ENCODE data around the gene CDH23.

Gene CDH23

GRCh38 chr10:71723311-71723710, 326.6 kb downstream of the CDH23 start:
- WGBS, 2 experiments = 93 to 96% methylated on average over 11 of the region's 11 CpGs
- H3K9me3 ChIP-seq (ENCODE audit: control insufficient read depth, low read length) = no peaks in the 10 kb centered on the region
- no peaks in the 10 kb centered on the region for H3K27me3 ChIP-seq (ENCODE audit: control insufficient read depth, insufficient read depth, low read length, poor library complexity, severe bottlenecking)
- H3K4me3 ChIP-seq (ENCODE audit: insufficient read depth, low read depth, low read length) = no peak overlapping the region
- peaks cover 16% of the 10 kb centered on the region for H3K4me1 ChIP-seq (ENCODE audit: control insufficient read depth, insufficient read depth, low read length)
- no peak overlapping the region for H3K27ac ChIP-seq (ENCODE audit: insufficient read depth, low read depth, low read length, poor library complexity, severe bottlenecking)
- H3K36me3 ChIP-seq (ENCODE audit: control insufficient read depth, insufficient read depth, low read length) = no peaks in the 10 kb centered on the region

GRCh38 chr10:71724539-71724938, 327.8 kb downstream of the CDH23 start:
- H3K4me3 ChIP-seq (ENCODE audit: insufficient read depth, low read depth, low read length) = no peak overlapping the region
- no peak overlapping the region for H3K27ac ChIP-seq (ENCODE audit: insufficient read depth, low read depth, low read length, poor library complexity, severe bottlenecking)
- H3K4me1 ChIP-seq (ENCODE audit: control insufficient read depth, insufficient read depth, low read length) = peaks cover 18% of the 10 kb centered on the region
- no peaks in the 10 kb centered on the region for H3K27me3 ChIP-seq (ENCODE audit: control insufficient read depth, insufficient read depth, low read length, poor library complexity, severe bottlenecking)
- no peaks in the 10 kb centered on the region for H3K9me3 ChIP-seq (ENCODE audit: control insufficient read depth, low read length)
- no peaks in the 10 kb centered on the region for H3K36me3 ChIP-seq (ENCODE audit: control insufficient read depth, insufficient read depth, low read length)
- 94% methylated on average over 6 of the region's 6 CpGs for WGBS, 2 experiments

DNA sequence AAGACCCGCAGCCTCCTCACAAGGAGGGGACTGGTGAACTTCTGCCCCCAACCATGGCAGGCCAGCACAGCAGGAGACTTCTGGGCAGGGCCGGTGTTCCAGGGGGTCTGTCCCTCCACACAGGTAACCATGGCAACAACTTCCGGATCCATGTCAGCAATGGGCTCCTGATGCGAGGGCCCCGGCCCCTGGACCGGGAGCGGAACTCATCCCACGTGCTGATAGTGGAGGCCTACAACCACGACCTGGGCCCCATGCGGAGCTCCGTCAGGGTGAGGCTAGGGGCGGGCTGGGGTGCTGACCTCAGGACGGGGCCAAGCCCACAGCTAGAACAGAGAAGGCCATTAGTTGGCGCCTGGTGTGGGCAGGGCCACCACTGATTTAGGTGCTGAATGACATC, 328.5 kb downstream of the CDH23 start:
- H3K27ac ChIP-seq (ENCODE audit: insufficient read depth, low read depth, low read length, poor library complexity, severe bottlenecking) = no peak overlapping the region
- H3K27me3 ChIP-seq (ENCODE audit: control insufficient read depth, insufficient read depth, low read length, poor library complexity, severe bottlenecking) = no peaks in the 10 kb centered on the region
- WGBS, 2 experiments = 90 to 92% methylated on average over 14 of the region's 14 CpGs
- no peaks in the 10 kb centered on the region for H3K36me3 ChIP-seq (ENCODE audit: control insufficient read depth, insufficient read depth, low read length)
- H3K4me3 ChIP-seq (ENCODE audit: insufficient read depth, low read depth, low read length) = no peak overlapping the region
- peaks cover 11% of the 10 kb centered on the region for H3K4me1 ChIP-seq (ENCODE audit: control insufficient read depth, insufficient read depth, low read length)
- no peaks in the 10 kb centered on the region for H3K9me3 ChIP-seq (ENCODE audit: control insufficient read depth, low read length)

DNA sequence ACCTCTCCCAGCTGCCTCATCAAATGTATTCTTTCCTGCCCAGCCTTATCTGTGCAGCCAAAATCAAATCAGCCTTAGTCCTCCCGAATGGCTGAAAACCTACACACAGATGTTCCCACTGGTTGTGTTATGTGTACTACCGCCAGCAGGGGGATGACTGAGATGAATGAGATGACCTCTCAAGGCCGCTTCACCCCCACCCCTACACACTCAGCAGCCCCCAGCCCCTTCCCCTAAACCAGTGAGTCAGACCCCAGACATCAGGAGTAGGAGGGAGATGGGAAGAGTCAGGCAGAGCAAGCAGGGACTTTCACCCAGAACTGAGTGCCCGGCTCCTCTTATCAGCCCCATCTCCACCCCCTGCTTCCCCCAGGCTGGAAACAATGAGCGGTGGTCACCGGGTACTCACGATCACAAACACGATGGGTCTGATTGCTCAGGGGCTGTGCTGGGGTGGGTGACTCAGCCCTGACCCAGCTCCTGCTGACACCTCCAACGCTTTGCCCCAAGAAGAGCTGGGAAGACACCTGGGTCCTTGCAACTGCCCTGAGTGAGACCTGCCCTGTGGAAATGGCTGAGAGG, 329.4 kb downstream of the CDH23 start:
- H3K9me3 ChIP-seq (ENCODE audit: control insufficient read depth, low read length) = no peaks in the 10 kb centered on the region
- H3K4me3 ChIP-seq (ENCODE audit: insufficient read depth, low read depth, low read length) = no peak overlapping the region
- 59 to 68% methylated on average over 7 to 9 of the region's 9 CpGs for WGBS, 2 experiments
- no peak overlapping the region for H3K27ac ChIP-seq (ENCODE audit: insufficient read depth, low read depth, low read length, poor library complexity, severe bottlenecking)
- no peaks in the 10 kb centered on the region for H3K36me3 ChIP-seq (ENCODE audit: control insufficient read depth, insufficient read depth, low read length)
- H3K27me3 ChIP-seq (ENCODE audit: control insufficient read depth, insufficient read depth, low read length, poor library complexity, severe bottlenecking) = no peaks in the 10 kb centered on the region
- H3K4me1 ChIP-seq (ENCODE audit: control insufficient read depth, insufficient read depth, low read length) = peaks cover 10% of the 10 kb centered on the region

- WGBS, 2 experiments = 92 to 94% methylated on average over 11 of the region's 11 CpGs
- H3K27ac ChIP-seq (ENCODE audit: insufficient read depth, low read depth, low read length, poor library complexity, severe bottlenecking) = no peak overlapping the region
These were observed 329.9 kb downstream of the CDH23 start for GRCh38 chr10:71726580-71727104.

GRCh38 chr10:71727105-71727737, 330.5 kb downstream of the CDH23 start:
- Histone ChIP-seq H3K9me3 (ENCODE audit: control insufficient read depth, low read length) (no peaks in the 10 kb centered on the region), H3K4me3 (ENCODE audit: insufficient read depth, low read depth, low read length) (no peak overlapping the region), H3K4me1 (ENCODE audit: control insufficient read depth, insufficient read depth, low read length) (peaks cover 10% of the 10 kb centered on the region), H3K36me3 (ENCODE audit: control insufficient read depth, insufficient read depth, low read length) (no peaks in the 10 kb centered on the region), H3K27me3 (ENCODE audit: control insufficient read depth, insufficient read depth, low read length, poor library complexity, severe bottlenecking) (no peaks in the 10 kb centered on the region), H3K27ac (ENCODE audit: insufficient read depth, low read depth, low read length, poor library complexity, severe bottlenecking) (no peak overlapping the region)
- WGBS, 2 experiments = 93% methylated on average over 12 of the region's 12 CpGs

More at GRCh38 chr10:71726580-71727104, 329.9 kb downstream of the CDH23 start:
- peaks cover 10% of the 10 kb centered on the region for H3K4me1 ChIP-seq (ENCODE audit: control insufficient read depth, insufficient read depth, low read length)
- no peaks in the 10 kb centered on the region for H3K36me3 ChIP-seq (ENCODE audit: control insufficient read depth, insufficient read depth, low read length)
- no peak overlapping the region for H3K4me3 ChIP-seq (ENCODE audit: insufficient read depth, low read depth, low read length)
- no peaks in the 10 kb centered on the region for H3K27me3 ChIP-seq (ENCODE audit: control insufficient read depth, insufficient read depth, low read length, poor library complexity, severe bottlenecking)
- no peaks in the 10 kb centered on the region for H3K9me3 ChIP-seq (ENCODE audit: control insufficient read depth, low read length)

- no peaks in the 10 kb centered on the region for H3K27me3 ChIP-seq (ENCODE audit: control insufficient read depth, insufficient read depth, low read length, poor library complexity, severe bottlenecking)
- WGBS, 2 experiments = 78 to 85% methylated on average over 8 of the region's 8 CpGs
- no peaks in the 10 kb centered on the region for H3K36me3 ChIP-seq (ENCODE audit: control insufficient read depth, insufficient read depth, low read length)
- no peak overlapping the region for H3K4me3 ChIP-seq (ENCODE audit: insufficient read depth, low read depth, low read length)
- H3K9me3 ChIP-seq (ENCODE audit: control insufficient read depth, low read length) = no peaks in the 10 kb centered on the region
- H3K27ac ChIP-seq (ENCODE audit: insufficient read depth, low read depth, low read length, poor library complexity, severe bottlenecking) = peak overlapping the region; percentile 2
- peaks cover 10% of the 10 kb centered on the region for H3K4me1 ChIP-seq (ENCODE audit: control insufficient read depth, insufficient read depth, low read length)
These were observed 331.3 kb downstream of the CDH23 start for GRCh38 chr10:71727738-71728737.

- H3K27me3 ChIP-seq (ENCODE audit: control insufficient read depth, insufficient read depth, low read length, poor library complexity, severe bottlenecking) = no peaks in the 10 kb centered on the region
- H3K27ac ChIP-seq (ENCODE audit: insufficient read depth, low read depth, low read length, poor library complexity, severe bottlenecking) = no peak overlapping the region
- WGBS, 2 experiments = 82 to 83% methylated on average over 8 to 10 of the region's 10 CpGs
- H3K36me3 ChIP-seq (ENCODE audit: control insufficient read depth, insufficient read depth, low read length) = no peaks in the 10 kb centered on the region
- H3K4me3 ChIP-seq (ENCODE audit: insufficient read depth, low read depth, low read length) = no peak overlapping the region
- H3K4me1 ChIP-seq (ENCODE audit: control insufficient read depth, insufficient read depth, low read length) = peaks cover 10% of the 10 kb centered on the region
- H3K9me3 ChIP-seq (ENCODE audit: control insufficient read depth, low read length) = no peaks in the 10 kb centered on the region
These were observed 332.5 kb downstream of the CDH23 start for GRCh38 chr10:71729161-71729636.

DNA sequence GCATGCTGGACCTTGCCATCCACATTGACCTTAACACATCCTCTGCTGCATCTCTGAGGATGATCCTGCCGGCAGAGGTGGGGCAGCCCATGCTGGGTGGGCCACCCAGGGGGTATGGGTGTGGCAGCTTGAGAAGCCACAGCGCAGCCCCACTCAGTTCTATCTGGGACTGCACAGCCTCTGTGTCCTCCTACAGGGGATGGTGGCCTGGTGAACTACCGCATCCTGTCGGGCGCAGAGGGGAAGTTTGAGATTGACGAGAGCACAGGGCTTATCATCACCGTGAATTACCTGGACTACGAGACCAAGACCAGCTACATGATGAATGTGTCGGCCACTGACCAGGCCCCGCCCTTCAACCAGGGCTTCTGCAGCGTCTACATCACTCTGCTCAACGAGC, 335.1 kb downstream of the CDH23 start:
- H3K4me1 ChIP-seq (ENCODE audit: control insufficient read depth, insufficient read depth, low read length) = peaks cover 17% of the 10 kb centered on the region

DNA sequence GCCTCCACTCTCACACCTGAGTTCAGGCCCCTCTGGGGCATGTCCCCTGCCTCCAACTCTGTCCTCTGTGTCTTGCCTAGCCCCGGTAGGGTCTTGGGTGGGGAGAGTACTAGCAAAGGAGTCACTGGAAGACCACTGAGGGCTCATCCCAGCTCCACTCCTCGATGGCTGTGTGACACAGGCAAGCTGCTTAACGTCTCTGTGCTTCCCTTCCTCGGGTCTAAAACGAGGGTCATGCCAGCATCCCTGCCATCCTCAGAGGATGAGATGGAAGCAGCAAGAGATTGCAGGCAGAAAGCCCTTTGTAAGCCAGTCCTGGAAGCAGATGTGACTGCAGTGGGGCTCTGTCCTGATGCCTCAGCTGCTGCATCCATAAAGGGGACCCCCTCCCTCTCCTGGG, 338.1 kb downstream of the CDH23 start:
- H3K36me3 ChIP-seq (ENCODE audit: control insufficient read depth, insufficient read depth, low read length) = no peaks in the 10 kb centered on the region
- WGBS, 2 experiments = 94% methylated on average over 5 of the region's 5 CpGs

More for the DNA sequence above, 335.1 kb downstream of the CDH23 start:
- H3K9me3 ChIP-seq (ENCODE audit: control insufficient read depth, low read length) = no peaks in the 10 kb centered on the region
- H3K36me3 ChIP-seq (ENCODE audit: control insufficient read depth, insufficient read depth, low read length) = no peaks in the 10 kb centered on the region
- H3K27me3 ChIP-seq (ENCODE audit: control insufficient read depth, insufficient read depth, low read length, poor library complexity, severe bottlenecking) = no peaks in the 10 kb centered on the region
- H3K4me3 ChIP-seq (ENCODE audit: insufficient read depth, low read depth, low read length) = no peak overlapping the region
- WGBS, 2 experiments = 95 to 96% methylated on average over 12 of the region's 12 CpGs
- H3K27ac ChIP-seq (ENCODE audit: insufficient read depth, low read depth, low read length, poor library complexity, severe bottlenecking) = no peak overlapping the region

More for the DNA sequence above, 338.1 kb downstream of the CDH23 start:
- H3K27ac ChIP-seq (ENCODE audit: insufficient read depth, low read depth, low read length, poor library complexity, severe bottlenecking) = no peak overlapping the region
- H3K9me3 ChIP-seq (ENCODE audit: control insufficient read depth, low read length) = no peaks in the 10 kb centered on the region
- no peaks in the 10 kb centered on the region for H3K27me3 ChIP-seq (ENCODE audit: control insufficient read depth, insufficient read depth, low read length, poor library complexity, severe bottlenecking)
- H3K4me3 ChIP-seq (ENCODE audit: insufficient read depth, low read depth, low read length) = no peak overlapping the region
- peaks cover 7% of the 10 kb centered on the region for H3K4me1 ChIP-seq (ENCODE audit: control insufficient read depth, insufficient read depth, low read length)

Measured in ectodermal cell (in vitro differentiated cells).